Epidermal melanocyte (primary cell): ENCODE data around the gene HOXD1.

ENCODE experiments used
- DNase-seq: peaks from one replicate; pipeline ENCODE4 v3.0.0; 2011; ENCODE audit warnings: low spot score; ENCODE audit not compliant: insufficient read length

The HOXD1 gene

DNA sequence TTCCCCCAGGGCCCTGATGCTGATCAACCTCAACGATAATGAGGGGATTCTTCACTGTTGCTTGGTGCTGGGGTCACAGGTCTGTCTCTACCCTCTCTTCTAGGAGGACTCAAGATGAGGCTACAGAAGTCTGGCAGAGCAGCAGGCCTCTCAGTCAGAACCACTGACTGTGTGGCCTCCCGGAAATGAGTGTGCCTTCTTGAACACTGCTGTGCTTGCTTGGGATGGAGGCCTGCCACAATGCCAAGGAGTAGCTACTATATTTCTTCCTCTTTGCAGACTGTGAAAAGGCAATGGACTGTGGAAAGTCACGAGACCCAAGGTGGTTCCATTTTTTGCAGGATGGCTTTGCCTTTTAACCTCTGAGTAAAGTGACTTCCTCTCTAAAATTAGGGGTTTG lies 5.8 kb upstream of the HOXD1 start:
- DNase-seq, result no peak

DNA sequence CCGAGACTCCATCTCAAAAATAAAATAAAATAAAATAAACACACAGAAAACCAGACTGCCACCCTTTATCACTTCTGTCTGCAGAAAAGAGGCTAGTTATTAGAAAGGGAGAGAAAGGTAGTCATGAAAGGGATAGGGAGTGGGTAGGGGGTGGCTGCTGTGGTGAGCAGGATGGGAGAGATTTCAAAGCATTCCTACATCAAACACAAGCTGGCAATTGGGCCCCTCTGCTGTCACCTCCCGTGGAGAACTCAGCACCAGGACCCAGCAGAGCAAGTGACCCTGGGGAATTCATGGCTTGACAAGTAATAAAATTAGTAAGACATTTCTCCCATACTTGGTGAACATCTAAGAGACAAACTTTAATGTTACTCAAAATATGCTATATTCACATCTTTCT lies 3.7 kb upstream of the HOXD1 start:
- no peak for DNase-seq

DNA sequence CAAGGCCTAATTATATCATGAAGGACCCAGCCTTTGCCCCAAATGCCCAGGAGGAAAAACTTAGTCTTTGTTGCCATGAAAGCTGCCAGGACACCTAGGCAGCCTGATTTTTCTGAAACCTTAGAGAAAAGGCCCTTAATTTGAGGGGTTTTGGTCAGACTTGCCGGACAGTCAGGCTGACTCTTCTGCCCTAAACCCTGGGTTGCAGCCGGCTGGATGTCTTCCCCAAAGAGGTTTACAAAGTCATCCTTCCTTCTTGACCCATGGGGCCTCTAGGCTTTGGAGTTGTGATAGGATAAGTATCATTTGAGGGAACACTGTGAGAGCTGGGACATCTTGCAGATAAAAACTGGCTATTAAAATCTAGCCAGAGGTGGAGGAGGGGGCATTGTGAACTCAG lies 2.4 kb upstream of the HOXD1 start:
- DNase-seq, result no peak

DNA sequence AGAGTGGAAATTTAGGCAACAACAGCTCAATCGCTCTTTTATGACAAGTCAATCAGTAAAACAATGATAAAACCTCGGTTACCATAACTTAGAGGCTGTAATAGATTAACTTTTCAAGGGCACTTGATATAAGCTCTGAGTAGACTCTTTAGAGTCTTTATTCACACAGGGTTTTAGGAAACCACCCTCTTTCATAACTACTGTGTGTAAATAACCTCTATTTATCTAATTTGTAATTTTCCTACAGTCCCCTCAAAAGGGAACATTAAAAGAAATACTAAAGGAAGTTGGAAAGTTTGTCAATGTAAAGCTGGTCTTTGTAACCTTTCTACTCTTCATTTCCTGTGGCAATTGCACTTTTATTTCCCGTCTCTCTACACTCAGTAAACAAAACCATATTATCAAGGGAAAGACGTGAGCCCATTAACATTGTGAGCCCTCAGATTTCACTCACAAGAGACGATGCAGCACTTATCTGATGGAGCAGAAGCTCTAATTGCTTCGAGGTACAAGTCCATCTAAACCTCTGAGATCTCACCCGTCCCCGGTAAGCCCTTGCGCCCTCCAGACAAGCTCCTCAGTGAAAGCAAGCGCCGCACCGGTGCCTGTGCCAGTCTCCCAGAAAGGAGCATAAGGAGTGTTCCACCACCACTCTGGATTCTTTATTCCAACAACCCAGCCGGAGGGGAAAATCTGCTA lies 1.1 kb upstream of the HOXD1 start:
- DNase-seq, result no peak

DNA sequence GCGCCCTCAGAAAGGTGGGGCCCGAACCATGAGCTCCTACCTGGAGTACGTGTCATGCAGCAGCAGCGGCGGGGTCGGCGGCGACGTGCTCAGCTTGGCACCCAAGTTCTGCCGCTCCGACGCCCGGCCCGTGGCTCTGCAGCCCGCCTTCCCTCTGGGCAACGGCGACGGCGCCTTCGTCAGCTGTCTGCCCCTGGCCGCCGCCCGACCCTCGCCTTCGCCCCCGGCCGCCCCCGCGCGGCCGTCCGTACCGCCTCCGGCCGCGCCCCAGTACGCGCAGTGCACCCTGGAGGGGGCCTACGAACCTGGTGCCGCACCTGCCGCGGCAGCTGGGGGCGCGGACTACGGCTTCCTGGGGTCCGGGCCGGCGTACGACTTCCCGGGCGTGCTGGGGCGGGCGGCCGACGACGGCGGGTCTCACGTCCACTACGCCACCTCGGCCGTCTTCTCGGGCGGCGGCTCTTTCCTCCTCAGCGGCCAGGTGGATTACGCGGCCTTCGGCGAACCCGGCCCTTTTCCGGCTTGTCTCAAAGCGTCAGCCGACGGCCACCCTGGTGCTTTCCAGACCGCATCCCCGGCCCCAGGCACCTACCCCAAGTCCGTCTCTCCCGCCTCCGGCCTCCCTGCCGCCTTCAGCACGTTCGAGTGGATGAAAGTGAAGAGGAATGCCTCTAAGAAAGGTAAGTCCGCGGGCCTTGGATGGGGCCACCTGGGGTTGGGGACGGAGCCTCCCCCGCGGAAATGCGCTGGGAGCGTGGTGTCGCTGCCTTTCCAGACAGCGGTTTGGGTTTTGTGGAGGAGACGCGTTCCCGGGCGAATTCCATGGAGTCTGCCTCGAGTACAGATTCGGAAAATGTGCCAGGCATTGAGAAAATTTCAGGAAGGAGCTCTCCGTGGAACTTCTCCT lies 559 bp downstream of the HOXD1 start:
- DNase-seq, result no peak

DNA sequence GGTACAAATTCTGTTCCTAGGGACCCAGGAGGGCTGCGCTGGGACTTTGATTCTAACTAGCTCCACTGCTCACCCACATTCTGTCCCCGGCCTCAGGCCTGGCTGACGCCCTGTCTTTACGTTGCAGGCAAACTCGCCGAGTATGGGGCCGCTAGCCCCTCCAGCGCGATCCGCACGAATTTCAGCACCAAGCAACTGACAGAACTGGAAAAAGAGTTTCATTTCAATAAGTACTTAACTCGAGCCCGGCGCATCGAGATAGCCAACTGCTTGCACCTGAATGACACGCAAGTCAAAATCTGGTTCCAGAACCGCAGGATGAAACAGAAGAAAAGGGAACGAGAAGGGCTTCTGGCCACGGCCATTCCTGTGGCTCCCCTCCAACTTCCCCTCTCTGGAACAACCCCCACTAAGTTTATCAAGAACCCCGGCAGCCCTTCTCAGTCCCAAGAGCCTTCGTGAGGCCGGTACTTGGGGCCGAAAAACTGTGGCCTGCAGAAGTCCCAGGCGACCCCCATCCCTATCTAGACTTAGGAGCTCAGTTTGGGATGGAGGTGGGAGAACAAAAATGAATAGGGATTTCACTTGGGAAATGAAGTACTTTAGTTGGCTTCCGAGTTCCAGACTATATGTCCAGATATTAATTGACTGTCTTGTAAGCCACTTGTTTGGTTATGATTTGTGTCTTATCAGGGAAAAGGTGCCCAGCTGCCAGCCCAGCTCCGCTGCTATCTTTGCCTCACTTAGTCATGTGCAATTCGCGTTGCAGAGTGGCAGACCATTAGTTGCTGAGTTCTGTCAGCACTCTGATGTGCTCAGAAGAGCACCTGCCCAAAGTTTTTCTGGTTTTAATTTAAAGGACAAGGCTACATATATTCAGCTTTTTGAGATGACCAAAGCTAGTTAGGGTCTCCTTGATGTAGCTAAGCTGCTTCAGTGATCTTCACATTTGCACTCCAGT lies 1.5 kb downstream of the HOXD1 start:
- DNase-seq, result no peak

DNA sequence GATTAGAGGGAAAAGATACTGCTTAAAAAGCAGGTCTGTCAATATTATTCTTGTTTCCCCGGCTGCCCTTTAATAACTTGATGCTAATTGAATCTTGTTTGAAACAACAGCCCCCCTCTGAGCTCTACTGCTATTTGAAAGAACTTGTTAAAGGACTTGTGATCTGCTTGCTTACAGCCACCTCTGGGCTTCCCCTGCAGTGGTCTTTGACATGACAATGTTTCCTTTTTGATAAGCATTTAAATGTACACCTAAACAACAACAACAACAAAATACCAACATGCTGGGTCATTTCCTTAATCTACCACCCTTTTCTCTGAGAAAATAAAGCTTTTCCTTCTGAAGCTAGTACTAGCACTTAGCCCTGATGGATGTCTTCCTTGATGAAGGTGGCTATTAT lies 3.9 kb downstream of the HOXD1 start:
- DNase-seq, result no peak

DNA sequence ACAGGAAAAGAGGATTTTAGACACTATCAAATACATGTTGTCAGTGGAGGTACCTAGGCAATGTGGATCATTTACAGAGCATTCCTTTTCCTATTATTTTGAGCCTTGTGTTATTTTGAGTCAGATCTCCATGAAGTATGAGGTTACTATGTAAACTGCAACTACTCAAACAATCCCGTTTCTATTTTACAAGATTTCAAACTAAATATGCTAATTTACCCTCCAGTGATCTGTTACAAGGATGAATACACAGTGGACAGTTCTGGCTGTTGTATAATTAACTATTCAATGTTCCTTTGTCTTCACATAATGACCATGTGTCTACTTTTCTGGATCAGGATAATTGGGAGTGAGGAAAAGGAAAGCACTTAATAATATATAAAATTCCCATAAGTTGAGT lies 4.6 kb downstream of the HOXD1 start:
- DNase-seq, result no peak

DNA sequence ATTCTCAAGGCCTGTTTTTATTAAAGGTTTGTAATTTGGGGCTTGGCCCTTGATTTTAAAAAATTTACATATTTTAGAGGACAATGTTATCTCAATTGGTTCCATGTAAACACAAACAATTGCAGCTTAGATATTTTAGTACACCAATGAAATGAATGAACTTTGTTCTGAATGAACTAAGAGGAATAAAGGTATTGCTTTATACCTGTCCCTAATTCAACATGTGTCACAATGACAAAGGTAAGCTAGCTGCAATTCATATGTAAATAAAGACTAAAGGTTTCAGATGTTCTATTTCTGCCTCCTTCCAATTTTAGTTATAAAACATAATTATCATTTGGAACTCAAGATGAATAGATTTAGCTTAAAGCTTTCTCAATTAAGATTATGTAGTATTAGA lies 11.4 kb downstream of the HOXD1 start:
- no peak for DNase-seq

DNA sequence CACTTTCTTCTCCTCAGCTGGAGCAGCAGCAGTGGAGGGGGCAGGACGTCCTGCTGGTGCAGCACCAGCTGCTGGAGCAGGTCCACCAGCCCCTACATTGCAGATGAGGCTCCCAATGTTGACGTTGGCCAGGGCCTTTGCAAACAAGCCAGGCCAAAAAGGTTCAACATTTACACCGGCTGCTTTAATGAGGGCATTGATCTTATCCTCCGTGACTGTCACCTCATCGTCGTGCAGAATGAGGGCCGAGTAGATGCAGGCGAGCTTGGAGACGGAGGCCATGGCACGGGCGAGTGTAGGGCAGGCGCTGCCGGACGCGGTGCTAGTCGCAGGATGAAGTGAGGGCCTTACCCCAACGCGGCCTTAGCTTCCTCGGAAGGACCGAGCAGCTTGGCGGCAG lies 12.5 kb downstream of the HOXD1 start:
- DNase-seq, result no peak

DNA sequence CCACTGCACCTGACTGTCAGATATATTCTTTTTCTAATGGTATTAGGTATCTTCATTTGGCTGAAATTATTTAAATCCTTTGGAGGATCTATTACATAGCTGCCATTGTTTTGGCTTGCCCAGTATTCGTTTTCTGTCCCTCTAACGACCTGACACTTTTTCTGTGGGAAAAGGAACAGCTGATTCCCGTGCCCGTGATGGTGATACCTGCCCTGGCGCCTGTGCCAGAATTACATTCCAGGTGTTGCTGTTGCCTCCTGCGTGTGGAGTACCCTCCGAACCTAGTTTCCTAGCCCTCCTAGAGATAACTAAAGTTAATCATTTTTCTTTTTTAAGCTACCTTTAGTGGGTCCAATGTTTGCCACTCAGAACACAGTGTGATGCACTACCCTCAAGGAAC lies 14.0 kb downstream of the HOXD1 start:
- DNase-seq, result no peak

DNA sequence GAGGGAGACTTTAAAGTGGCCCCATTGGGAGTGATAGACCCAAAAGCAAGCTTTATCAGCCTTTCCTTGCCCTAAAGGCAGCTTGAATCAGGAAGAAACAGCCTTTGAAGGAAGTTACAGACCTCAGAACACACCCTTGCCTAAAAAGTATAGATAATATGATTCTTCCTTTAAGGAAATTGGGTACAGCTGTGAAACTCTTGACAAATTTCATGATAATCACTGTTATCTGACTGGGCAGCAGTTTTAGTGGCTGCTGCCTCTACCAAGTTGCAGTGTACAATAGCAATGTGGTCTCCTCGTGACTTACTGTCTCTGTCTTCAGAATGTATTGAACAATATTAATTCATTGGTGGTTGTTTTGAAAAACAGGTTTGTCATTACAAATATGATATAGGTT lies 16.7 kb downstream of the HOXD1 start:
- DNase-seq, result no peak

DNA sequence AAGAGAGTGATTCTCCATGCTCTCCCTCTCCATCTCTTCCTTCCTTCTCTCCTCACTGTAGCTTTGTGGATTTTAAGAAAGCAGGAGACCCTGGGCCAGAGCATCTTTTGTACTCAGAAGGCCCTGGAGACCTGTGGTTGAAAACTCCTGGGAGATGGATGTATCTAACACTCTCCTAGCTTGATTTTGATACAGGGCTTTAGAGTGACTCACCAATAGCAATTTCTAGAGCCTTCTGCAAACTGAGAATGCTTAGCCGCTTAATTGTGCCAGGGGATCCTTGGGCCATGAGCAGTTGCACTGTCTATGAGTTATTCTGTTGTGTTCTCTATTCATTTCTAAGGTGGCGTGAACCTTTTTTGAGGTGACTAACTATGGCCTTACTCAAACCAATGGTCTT lies 17.7 kb downstream of the HOXD1 start:
- no peak for DNase-seq

DNA sequence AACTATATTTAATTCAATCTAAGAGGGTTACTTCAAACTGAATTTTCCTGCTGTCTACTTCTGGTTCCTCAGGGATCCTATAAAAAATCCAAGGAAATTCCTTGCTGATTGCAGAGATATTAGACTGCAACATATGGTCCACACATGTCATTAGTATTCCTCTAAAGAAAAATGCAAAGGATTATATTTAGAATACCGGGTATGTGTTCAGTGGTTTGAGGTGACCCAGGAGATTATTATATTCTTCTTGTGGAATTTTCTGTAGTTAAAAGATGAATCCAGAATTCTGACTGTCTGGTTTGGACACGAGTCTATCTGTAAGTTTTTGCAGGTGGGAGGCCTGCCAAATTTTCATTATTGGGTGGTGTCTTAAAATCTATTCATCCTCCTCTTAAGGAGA lies 18.2 kb downstream of the HOXD1 start:
- DNase-seq, result peak; percentile 26

DNA sequence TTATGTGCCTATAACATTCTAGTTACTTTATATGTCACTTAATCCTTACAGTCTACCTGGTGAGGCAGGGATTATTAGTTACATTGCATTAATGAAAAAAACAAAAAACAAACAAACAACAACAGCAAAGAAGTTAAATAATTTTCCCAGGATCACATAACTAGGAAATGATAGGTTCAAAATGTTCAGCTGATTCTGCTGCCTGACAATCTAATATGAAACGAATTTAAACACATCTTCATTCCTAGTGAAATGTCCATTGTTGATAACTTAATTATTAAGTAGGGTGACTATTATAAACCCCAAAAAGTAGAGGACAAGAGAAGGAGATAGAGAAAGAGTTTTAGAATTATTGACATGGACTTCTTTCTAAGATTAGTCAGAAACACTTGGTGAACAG lies 22.6 kb downstream of the HOXD1 start:
- no peak for DNase-seq

DNA sequence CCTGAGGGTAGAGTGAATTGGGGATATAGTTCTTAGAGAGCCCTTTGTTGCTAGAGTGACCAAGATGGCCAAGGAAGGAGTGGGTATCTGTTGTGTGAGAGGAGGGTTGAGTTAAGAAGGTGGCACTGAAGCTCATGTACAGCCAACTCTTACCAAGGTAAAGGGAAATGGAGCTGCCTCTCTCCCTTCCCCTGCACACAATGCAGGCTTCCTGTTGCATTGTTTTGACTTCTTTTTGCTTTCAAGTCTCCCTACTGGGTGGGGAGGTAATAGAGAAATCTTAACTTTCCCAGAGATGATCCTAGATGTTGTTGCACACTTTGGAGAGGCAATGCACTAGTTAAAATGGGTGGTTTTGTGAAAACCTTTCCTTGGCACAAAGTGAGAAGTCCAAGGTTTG lies 23.8 kb downstream of the HOXD1 start:
- no peak for DNase-seq

DNA sequence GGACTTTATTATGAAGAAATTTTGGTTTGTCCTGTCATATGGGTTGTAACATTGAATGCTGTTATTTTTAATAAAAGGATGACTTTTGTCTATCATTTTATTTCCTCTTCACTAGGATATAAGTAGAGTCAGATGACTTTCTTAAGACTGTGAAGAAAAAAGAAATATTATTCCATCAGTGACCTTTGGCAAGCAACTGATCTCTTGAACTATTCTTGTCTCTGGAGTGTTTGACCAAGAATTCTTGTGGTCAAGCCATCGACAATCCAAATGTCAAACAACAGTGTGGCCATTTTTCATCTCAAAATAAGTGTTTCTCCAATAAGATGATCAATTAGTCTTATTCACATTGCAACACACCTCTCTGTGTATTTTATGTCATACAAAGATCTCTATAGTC lies 24.9 kb downstream of the HOXD1 start:
- no peak for DNase-seq

DNA sequence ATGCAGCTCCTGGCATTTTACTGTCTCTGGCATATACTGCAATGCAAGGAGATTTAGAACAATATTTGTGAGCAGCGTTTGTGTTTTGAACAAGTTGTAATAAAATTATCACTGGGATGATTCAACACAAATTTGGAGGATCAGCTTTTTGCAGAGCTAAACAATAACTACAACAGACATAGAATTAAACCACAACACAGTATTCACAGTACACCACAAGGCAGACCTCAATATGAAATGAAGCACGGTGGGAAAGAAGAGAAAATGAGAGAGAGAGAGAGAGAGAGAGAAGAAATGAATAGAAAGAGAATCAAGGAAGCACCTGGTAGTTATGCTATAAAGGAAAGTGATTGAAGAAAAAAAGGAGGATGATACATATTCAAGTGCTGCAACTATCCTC lies 39.4 kb downstream of the HOXD1 start:
- no peak for DNase-seq

DNA sequence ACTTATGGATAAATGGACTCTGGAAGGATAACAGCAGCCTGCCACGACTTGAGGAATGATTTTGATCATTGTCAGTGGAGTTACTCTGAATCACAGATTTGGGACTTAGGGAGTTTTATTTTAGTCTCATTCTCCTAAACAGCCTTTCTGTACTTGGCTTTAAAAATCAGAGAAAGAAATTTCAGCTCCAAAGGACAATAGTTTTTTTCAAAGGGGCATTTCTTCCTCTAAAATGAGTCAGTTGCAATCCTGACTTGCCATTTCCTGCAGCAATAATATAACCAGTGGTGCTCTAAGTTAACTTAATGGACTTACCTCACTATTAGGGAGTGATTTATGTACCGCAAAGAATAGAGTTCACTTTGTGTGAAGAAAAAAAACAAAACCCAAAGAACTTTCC lies 45.7 kb downstream of the HOXD1 start:
- no peak for DNase-seq

DNA sequence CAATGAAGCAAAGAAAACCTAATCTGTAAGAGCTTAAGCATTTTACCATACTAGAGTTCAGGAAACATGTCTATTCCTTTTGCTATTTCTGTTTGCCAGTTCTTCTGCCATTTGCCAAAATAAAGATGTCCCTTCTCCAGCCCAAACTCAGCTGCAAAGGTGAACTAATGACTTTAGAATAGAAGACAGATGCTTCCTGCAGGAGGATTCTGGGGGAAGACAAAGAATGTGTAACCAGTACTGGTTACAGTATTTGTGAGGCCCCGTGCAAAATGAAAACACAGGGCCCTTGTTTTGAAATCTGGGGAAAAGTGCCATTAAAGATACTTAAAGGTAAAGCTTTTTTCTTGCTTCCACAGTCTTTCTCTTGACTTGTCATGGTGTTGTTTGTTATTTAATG lies 46.5 kb downstream of the HOXD1 start:
- DNase-seq, result no peak

DNA sequence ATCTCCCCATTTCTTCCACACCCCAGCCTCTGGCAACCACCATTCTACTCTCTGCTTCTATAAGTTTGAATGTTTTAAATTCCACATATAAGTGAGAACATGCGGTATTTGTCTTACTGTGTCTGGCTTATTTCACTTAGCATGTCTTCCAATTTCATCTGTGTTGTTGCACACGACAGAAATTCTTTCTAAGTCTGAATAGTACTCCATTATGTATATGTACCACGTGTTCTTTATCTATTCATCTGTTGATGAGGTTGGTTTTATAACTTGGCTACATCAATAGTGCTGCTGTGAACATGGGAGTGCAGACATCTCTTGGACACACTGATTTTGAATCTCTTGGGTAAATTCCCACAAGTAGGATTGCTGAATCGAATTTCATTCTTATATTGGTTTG lies 49.0 kb downstream of the HOXD1 start:
- no peak for DNase-seq

DNA sequence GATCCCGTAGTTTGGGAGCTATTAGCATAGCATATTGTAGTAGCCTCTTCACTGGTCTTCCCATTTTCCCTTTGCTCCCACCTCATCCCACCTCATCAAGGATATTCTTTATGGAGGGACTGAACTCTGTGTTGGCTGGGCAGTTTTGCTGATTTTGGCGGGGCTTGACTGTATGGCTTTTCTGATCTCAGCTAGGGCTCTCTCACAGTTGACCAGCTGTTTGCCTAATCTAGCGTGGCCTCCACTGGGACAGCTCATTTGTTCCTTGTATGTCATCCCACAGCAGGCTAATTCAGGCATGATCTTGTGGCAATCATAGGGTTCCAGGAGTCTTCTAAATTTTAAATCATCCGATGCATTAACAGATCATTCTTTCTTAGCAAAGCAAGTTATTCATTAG lies 50.6 kb downstream of the HOXD1 start:
- no peak for DNase-seq
